Parathyroid adenoma (tissue), 2 donors: ENCODE data around the gene PGLYRP1.

Experiments
- H2AFZ ChIP-seq: fragments of 300-600 bp; sonication (generic); one replicate; pipeline ENCODE4 v1.7.0; 2017; ENCODE audit warnings: antibody characterized with exemption, mild to moderate bottlenecking
- H3K27ac ChIP-seq: fragments of 300-600 bp; sonication (generic); one replicate; pipeline ENCODE4 v1.7.0; 2017
- H3K27me3 ChIP-seq: fragments of 300-600 bp; sonication (generic); one replicate; pipeline ENCODE4 v1.7.0; 2017; ENCODE audit warnings: low read length; ENCODE audit not compliant: control insufficient read depth, insufficient read depth
- H3K36me3 ChIP-seq: fragments of 300-600 bp; sonication (generic); one replicate; pipeline ENCODE4 v1.7.0; 2017; ENCODE audit warnings: low read length; ENCODE audit not compliant: control insufficient read depth, insufficient read depth
- H3K4me1 ChIP-seq: fragments of 300-600 bp; sonication (generic); one replicate; pipeline ENCODE4 v1.7.0; 2017; ENCODE audit warnings: control low read depth
- H3K4me2 ChIP-seq: fragments of 300-600 bp; sonication (generic); one replicate; pipeline ENCODE4 v1.7.0; 2017; ENCODE audit warnings: low read length
- H3K4me3 ChIP-seq: fragments of 300-600 bp; sonication (generic); one replicate; pipeline ENCODE4 v1.7.0; 2017; ENCODE audit warnings: low read depth, low read length
- H3K79me2 ChIP-seq: fragments of 300-600 bp; sonication (generic); one replicate; pipeline ENCODE4 v1.7.0; 2017; ENCODE audit warnings: control low read depth
- H3K9ac ChIP-seq: fragments of 300-600 bp; sonication (generic); one replicate; pipeline ENCODE4 v1.7.0; 2017; ENCODE audit warnings: mild to moderate bottlenecking
- H3K9me3 ChIP-seq: fragments of 300-600 bp; sonication (generic); one replicate; pipeline ENCODE4 v1.7.0; 2017; ENCODE audit warnings: low read length; ENCODE audit not compliant: control insufficient read depth
- TF ChIP-seq, protein P1 (sequence below): fragments of 300-600 bp; sonication (generic); IDR thresholded peaks from one replicate; pipeline ENCODE4 v1.7.0; 2017; ENCODE audit warnings: antibody characterized with exemption, mild to moderate bottlenecking
- donor health status: primary hyperparathyroidism.

The PGLYRP1 gene

DNA sequence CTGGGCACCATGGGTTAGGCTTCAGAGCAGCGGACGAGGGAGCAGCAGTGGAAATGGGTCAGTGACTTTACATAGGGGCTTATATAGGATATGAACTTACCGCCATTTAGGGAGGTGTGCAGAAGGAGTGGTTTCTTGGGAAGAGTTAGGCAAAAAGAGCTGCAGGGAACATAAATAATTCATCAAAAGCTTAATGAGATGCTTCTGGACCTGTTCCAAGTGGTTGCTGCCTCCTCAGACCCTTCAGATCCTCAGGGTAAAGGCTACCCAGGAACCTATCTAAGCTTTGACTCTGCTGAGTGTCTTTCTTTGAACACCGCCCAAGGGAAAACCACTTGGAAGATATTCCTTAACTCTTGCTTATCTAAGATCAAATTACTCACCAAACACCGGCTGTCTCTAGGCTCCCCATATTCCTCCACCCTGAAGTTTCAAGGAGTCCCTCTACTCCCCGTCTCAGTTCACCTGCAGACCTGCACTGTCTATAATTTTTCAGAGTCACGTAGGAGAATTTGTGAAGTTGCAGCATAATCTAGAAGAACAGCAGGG is 18.2 kb upstream of the PGLYRP1 start, which contains the start of gene IGFL4:
Gene IGFL4 (minus strand): TSS at position 51 of the 549 bp plus-strand sequence. CDS start 40 bp downstream, at position 11.
- H3K4me1 ChIP-seq, result peaks cover 6% of the 10 kb centered on the region
- no peaks in the 10 kb centered on the region for H3K27me3 ChIP-seq
- no peak within 1 kb of the TSS for H3K9ac ChIP-seq
- H3K4me3 ChIP-seq, result no peak within 1 kb of the TSS
- no peaks in the 10 kb centered on the region for H3K79me2 ChIP-seq
- no peak within 1 kb of the TSS for H2AFZ ChIP-seq
- no peak within 1 kb of the TSS for H3K27ac ChIP-seq
- no peaks in the 10 kb centered on the region for H3K9me3 ChIP-seq
- no peaks in the 10 kb centered on the region for H3K36me3 ChIP-seq
- no peak within 1 kb of the TSS for H3K4me2 ChIP-seq
- TF ChIP-seq, protein P1, sequence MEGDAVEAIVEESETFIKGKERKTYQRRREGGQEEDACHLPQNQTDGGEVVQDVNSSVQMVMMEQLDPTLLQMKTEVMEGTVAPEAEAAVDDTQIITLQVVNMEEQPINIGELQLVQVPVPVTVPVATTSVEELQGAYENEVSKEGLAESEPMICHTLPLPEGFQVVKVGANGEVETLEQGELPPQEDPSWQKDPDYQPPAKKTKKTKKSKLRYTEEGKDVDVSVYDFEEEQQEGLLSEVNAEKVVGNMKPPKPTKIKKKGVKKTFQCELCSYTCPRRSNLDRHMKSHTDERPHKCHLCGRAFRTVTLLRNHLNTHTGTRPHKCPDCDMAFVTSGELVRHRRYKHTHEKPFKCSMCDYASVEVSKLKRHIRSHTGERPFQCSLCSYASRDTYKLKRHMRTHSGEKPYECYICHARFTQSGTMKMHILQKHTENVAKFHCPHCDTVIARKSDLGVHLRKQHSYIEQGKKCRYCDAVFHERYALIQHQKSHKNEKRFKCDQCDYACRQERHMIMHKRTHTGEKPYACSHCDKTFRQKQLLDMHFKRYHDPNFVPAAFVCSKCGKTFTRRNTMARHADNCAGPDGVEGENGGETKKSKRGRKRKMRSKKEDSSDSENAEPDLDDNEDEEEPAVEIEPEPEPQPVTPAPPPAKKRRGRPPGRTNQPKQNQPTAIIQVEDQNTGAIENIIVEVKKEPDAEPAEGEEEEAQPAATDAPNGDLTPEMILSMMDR, result no peak

DNA sequence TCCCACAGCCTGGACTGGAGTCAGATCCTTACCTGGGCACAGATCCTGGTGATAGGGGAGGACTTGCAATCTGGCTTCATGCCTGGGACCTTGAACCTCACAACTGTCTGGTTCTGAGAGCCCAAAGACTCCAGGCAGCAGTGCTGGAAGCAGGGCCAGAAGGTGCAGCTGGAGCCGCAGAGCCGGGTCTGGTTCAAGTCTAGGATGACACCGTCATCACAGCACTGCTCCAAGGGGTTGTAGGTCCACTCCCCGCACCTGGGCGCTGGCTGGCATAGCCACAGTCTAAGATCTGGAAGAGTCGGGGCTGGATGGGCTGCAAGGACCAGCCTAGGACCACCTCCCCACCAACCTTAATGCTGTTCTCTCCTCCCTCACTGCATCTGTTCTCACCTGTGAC is 17.3 kb upstream of the PGLYRP1 start:
- Histone ChIP-seq H3K79me2 (no peaks in the 10 kb centered on the region), H3K9ac (no peak overlapping the region), H3K36me3 (no peaks in the 10 kb centered on the region), H3K27ac (no peak overlapping the region), H2AFZ (no peak overlapping the region), H3K9me3 (no peaks in the 10 kb centered on the region), H3K4me1 (peaks cover 6% of the 10 kb centered on the region), H3K4me2 (no peak overlapping the region), H3K27me3 (no peaks in the 10 kb centered on the region), H3K4me3 (no peak overlapping the region)
- TF ChIP-seq, protein P1, result no peak

DNA sequence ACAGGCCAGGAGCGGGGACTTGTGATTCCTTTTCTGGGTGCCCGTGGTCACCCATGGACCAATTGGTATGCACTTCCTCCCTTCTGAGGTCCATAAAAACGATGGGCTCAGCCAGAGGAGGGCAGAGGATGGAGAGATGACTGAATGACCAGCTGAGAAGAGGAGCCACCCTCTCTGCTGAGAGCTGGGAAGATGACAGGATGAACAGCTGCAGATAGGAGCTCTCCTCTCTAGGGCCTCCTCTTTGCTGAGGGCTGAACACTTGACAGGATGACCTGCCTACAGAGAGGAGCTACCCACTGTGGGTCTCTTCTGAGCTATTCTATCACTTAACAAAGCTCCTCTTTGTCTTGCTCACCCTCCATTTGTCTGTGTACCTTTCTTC is 13.9 kb upstream of the PGLYRP1 start:
- Histone ChIP-seq H3K79me2 (no peaks in the 10 kb centered on the region), H3K36me3 (no peaks in the 10 kb centered on the region), H3K4me3 (no peak overlapping the region), H3K27me3 (no peaks in the 10 kb centered on the region), H3K4me2 (no peak overlapping the region), H3K27ac (no peak overlapping the region), H3K4me1 (peaks cover 6% of the 10 kb centered on the region), H3K9me3 (no peaks in the 10 kb centered on the region), H3K9ac (no peak overlapping the region), H2AFZ (no peak overlapping the region)
- TF ChIP-seq, protein P1, result no peak

DNA sequence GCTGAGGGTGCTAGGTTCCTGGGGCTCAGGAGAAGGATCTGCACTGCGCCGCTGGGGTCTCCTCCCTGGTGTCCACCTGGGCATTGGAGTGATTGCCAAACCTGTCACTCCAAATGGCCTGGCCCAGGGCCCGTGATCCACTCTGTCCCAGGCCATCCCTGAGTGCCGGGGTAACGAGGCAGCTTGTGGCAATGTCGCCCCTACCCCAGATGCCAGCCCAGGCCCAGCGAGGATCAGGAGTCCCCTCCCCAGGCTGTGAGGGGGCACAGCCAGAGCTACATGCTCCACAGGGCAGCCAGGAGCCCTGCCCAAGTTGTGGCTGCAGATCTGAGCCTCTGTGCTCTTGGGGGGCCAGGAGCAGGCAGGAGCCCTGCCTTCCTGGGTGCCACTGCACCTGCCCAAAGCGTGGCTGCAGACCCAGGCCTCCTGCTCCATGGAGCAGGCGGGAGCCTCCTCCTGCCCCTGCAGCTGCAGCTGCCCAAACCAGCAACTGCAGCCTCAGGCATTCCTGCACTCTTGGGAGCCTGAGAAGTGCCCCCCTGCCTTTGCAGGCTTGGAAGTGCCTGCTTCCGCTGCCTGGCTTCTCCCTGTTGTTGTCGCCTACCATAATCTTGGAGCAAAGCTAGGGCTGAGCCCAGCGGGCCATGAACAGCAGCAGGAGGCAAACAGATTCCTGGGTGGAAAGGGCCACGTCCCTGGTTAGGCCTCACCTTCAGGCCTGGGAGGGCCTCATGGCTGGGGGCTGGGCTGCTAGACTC is 13.3 kb upstream of the PGLYRP1 start:
- TF ChIP-seq, protein P1, result no peak
- H3K79me2 ChIP-seq, result no peaks in the 10 kb centered on the region
- no peak overlapping the region for H3K4me2 ChIP-seq
- H3K4me1 ChIP-seq, result peaks cover 4% of the 10 kb centered on the region
- H3K27ac ChIP-seq, result no peak overlapping the region
- H3K9ac ChIP-seq, result no peak overlapping the region
- H3K27me3 ChIP-seq, result no peaks in the 10 kb centered on the region
- H3K9me3 ChIP-seq, result no peaks in the 10 kb centered on the region
- H3K36me3 ChIP-seq, result no peaks in the 10 kb centered on the region
- H3K4me3 ChIP-seq, result no peak overlapping the region
- H2AFZ ChIP-seq, result no peak overlapping the region

DNA sequence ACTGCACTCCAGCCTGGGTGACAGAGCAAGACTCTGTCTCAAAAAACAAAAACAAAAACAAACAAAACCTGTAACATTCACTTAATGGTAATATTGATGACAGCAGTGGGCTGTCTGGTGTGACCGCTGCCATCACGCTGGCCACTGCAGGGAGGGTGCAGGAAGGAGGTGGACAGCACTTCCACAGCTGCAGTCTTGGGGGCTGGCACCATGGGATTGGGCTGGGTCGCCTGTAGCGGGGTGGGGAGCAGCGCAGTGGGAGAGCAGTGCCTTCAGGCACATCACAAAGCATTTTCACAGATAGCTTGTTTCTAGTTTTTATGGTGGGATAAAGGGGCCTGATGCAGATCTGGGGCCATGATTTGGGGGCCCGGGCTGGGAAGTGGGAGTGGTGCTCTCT is 12.7 kb upstream of the PGLYRP1 start:
- Histone ChIP-seq H3K36me3 (no peaks in the 10 kb centered on the region), H3K4me2 (no peak overlapping the region), H3K9ac (no peak overlapping the region), H3K27me3 (no peaks in the 10 kb centered on the region), H3K4me3 (no peak overlapping the region), H3K79me2 (no peaks in the 10 kb centered on the region), H3K27ac (no peak overlapping the region), H2AFZ (no peak overlapping the region), H3K9me3 (no peaks in the 10 kb centered on the region), H3K4me1 (no peaks in the 10 kb centered on the region)
- TF ChIP-seq, protein P1, result no peak
